ENCODE measurements around the gene GRIN3B.

GRCh38 chr19:1038978-1039645 is 38.9 kb downstream of the GRIN3B start:
- no peak for TF ChIP-seq EZH2 (IDR thresholded peaks at IDR 0.05)
- no peak for TF ChIP-seq POLR2AphosphoS5 (IDR thresholded peaks at IDR 0.05; ENCODE audit: borderline replicate concordance, low read depth, low read length)
- no peak for TF ChIP-seq FOXP2 (optimal IDR thresholded peaks at IDR 0.05; ENCODE audit: control extremely low read depth, extremely low read length, insufficient read depth)

Measured in SK-N-MC (cell line).